ENCODE results near the gene TOR4A. TPM values are rescaled to one million over a fixed set of nuclear protein-coding genes. Genes with fewer than 3 reads are reported as not detected.

The TOR4A gene
- total and polyA plus RNA-seq, 9 of the 15 experiments (the other 6 are each of a cell fraction or from before 2014, with no cell fraction given) = 3.9 to 49.2 (median 8.8) TPM

DNA sequence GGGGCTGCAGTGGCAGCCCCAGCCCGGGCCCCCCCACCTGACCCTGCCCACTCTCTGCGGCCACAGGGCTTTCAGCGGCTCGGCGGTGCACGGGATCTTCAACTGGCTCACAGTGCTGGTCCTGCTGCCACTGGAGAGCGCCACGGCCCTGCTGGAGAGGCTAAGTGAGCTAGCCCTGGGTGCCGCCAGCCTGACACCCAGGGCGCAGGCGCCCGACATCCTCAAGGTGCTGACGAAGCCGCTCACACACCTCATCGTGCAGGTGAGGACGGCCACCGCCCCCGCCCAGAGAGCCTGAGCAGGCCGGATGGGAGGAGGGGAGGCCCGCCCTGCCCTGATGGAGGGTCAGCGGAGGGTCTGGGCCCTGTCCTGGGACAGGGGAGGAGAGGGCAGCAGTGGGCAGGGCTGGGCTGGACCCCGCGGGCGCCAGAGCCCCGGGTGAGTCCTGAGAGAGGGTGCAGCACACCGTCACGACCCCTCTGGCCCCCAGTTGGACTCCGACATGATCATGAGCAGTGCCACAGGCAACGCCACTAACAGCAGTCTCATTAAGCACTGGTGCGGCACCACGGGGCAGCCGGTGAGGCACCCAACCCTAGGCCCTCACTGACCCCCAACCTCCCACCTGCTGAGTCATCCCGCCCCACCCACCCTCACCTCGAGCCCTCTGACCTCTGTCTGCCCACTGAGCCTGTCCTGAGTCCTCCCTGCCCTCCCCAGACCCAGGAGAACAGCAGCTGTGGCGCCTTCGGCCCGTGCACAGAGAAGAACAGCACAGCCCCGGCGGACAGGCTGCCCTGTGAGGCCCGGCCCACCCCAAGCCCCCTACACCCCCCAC lies 44.2 kb upstream of the TOR4A start (continued):
- TF ChIP-seq NR4A1 (CRISPR knock-in tag; IDR thresholded peaks at IDR 0.05) (no peak), NR4A1 (tag; IDR thresholded peaks at IDR 0.05) (no peak), ZNF551 (CRISPR knock-in tag; IDR thresholded peaks at IDR 0.05) (no peak), ZNF785 (CRISPR knock-in tag; IDR thresholded peaks at IDR 0.05) (no peak), POLR2G (IDR thresholded peaks at IDR 0.05; ENCODE audit: low read depth, low read length) (peak; percentile 49; the same call in 1 of the 2 replicates)
- TF ChIP-seq, protein P1, sequence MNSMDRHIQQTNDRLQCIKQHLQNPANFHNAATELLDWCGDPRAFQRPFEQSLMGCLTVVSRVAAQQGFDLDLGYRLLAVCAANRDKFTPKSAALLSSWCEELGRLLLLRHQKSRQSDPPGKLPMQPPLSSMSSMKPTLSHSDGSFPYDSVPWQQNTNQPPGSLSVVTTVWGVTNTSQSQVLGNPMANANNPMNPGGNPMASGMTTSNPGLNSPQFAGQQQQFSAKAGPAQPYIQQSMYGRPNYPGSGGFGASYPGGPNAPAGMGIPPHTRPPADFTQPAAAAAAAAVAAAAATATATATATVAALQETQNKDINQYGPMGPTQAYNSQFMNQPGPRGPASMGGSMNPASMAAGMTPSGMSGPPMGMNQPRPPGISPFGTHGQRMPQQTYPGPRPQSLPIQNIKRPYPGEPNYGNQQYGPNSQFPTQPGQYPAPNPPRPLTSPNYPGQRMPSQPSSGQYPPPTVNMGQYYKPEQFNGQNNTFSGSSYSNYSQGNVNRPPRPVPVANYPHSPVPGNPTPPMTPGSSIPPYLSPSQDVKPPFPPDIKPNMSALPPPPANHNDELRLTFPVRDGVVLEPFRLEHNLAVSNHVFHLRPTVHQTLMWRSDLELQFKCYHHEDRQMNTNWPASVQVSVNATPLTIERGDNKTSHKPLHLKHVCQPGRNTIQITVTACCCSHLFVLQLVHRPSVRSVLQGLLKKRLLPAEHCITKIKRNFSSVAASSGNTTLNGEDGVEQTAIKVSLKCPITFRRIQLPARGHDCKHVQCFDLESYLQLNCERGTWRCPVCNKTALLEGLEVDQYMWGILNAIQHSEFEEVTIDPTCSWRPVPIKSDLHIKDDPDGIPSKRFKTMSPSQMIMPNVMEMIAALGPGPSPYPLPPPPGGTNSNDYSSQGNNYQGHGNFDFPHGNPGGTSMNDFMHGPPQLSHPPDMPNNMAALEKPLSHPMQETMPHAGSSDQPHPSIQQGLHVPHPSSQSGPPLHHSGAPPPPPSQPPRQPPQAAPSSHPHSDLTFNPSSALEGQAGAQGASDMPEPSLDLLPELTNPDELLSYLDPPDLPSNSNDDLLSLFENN (IDR thresholded peaks at IDR 0.05; ENCODE audit: low read depth in 2 of 2, low read length in 2 of 2) = no peak
- TF ChIP-seq, protein P2, sequence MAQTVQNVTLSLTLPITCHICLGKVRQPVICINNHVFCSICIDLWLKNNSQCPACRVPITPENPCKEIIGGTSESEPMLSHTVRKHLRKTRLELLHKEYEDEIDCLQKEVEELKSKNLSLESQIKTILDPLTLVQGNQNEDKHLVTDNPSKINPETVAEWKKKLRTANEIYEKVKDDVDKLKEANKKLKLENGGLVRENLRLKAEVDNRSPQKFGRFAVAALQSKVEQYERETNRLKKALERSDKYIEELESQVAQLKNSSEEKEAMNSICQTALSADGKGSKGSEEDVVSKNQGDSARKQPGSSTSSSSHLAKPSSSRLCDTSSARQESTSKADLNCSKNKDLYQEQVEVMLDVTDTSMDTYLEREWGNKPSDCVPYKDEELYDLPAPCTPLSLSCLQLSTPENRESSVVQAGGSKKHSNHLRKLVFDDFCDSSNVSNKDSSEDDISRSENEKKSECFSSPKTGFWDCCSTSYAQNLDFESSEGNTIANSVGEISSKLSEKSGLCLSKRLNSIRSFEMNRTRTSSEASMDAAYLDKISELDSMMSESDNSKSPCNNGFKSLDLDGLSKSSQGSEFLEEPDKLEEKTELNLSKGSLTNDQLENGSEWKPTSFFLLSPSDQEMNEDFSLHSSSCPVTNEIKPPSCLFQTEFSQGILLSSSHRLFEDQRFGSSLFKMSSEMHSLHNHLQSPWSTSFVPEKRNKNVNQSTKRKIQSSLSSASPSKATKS (CRISPR knock-in tag; IDR thresholded peaks at IDR 0.05) = no peak
- TF ChIP-seq, protein P3, sequence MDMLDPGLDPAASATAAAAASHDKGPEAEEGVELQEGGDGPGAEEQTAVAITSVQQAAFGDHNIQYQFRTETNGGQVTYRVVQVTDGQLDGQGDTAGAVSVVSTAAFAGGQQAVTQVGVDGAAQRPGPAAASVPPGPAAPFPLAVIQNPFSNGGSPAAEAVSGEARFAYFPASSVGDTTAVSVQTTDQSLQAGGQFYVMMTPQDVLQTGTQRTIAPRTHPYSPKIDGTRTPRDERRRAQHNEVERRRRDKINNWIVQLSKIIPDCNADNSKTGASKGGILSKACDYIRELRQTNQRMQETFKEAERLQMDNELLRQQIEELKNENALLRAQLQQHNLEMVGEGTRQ (CRISPR knock-in tag; IDR thresholded peaks at IDR 0.05) = no peak
